ENCODE results near the gene OLFML2A. TPM values are rescaled to one million over a fixed set of nuclear protein-coding genes. Genes with fewer than 3 reads are reported as not detected.
A peak's percentile ranks its signal among the peaks of the same experiment; 100 is the strongest.

OLFML2A gene
- total RNA-seq, 1 donor from 2014 or later: 148 TPM

GRCh38 chr9:124762633-124763032, 14.3 kb upstream of the OLFML2A start:
- Histone ChIP-seq H3K9me3 (ENCODE audit: insufficient read depth, low read depth, low read length) (no peaks in the 10 kb centered on the region), H3K4me2 (ENCODE audit: low read length) (no peak overlapping the region), H4K20me1 (ENCODE audit: insufficient read depth, low read length) (no peaks in the 10 kb centered on the region), H3K27me3 (ENCODE audit: insufficient read depth, low read length) (peaks cover 22% of the 10 kb centered on the region), H3K4me1 (ENCODE audit: insufficient read depth, low read length) (no peaks in the 10 kb centered on the region), H3K27ac (ENCODE audit: low read depth, low read length) (no peak overlapping the region), H3K79me2 (ENCODE audit: insufficient read depth, low read length) (no peaks in the 10 kb centered on the region), H3K4me3 (ENCODE audit: insufficient read depth, low read depth, low read length) (no peak overlapping the region), H3K36me3 (ENCODE audit: insufficient read depth, low read length) (no peaks in the 10 kb centered on the region), H3K9ac (ENCODE audit: low read length) (no peak overlapping the region), H2AFZ (ENCODE audit: low read depth, low read length) (no peak overlapping the region)
- Mint-ChIP-seq H3K4me1 (ENCODE audit: low read depth, unreplicated experiment) (peaks cover 54% of the 10 kb centered on the region), H3K9me3 (ENCODE audit: unreplicated experiment) (no peaks in the 10 kb centered on the region), H3K27ac (ENCODE audit: unreplicated experiment) (no peak overlapping the region), H3K36me3 (ENCODE audit: low read depth, unreplicated experiment) (peaks cover 2% of the 10 kb centered on the region), H3K27me3 (ENCODE audit: low read depth, unreplicated experiment) (no peaks in the 10 kb centered on the region), H3K4me3 (ENCODE audit: unreplicated experiment) (no peak overlapping the region)
- DNase-seq (ENCODE audit: low read depth) (no peak), FAIRE-seq (no peak)
- TF ChIP-seq EZH2 (IDR thresholded peaks at IDR 0.05; ENCODE audit: insufficient read depth, low read length) (no peak), CTCF (IDR thresholded peaks at IDR 0.05; ENCODE audit: insufficient read depth, low read depth, low read length) (no peak)

- Mint-ChIP-seq H3K36me3 (ENCODE audit: low read depth, unreplicated experiment) (peaks cover 2% of the 10 kb centered on the region), H3K9me3 (ENCODE audit: unreplicated experiment) (no peaks in the 10 kb centered on the region), H3K27me3 (ENCODE audit: low read depth, unreplicated experiment) (no peaks in the 10 kb centered on the region), H3K27ac (ENCODE audit: unreplicated experiment) (no peak overlapping the region), H3K4me1 (ENCODE audit: low read depth, unreplicated experiment) (peaks cover 40% of the 10 kb centered on the region), H3K4me3 (ENCODE audit: unreplicated experiment) (no peak overlapping the region)
- Histone ChIP-seq H3K4me2 (ENCODE audit: low read length) (no peak overlapping the region), H3K79me2 (ENCODE audit: insufficient read depth, low read length) (no peaks in the 10 kb centered on the region), H4K20me1 (ENCODE audit: insufficient read depth, low read length) (peaks cover 19% of the 10 kb centered on the region), H3K27me3 (ENCODE audit: insufficient read depth, low read length) (peaks cover 44% of the 10 kb centered on the region), H3K9me3 (ENCODE audit: insufficient read depth, low read depth, low read length) (no peaks in the 10 kb centered on the region), H3K4me1 (ENCODE audit: insufficient read depth, low read length) (peaks cover 6% of the 10 kb centered on the region), H3K9ac (ENCODE audit: low read length) (no peak overlapping the region), H2AFZ (ENCODE audit: low read depth, low read length) (no peak overlapping the region), H3K4me3 (ENCODE audit: insufficient read depth, low read depth, low read length) (no peak overlapping the region), H3K27ac (ENCODE audit: low read depth, low read length) (no peak overlapping the region), H3K36me3 (ENCODE audit: insufficient read depth, low read length) (no peaks in the 10 kb centered on the region)
- FAIRE-seq (no peak), DNase-seq (ENCODE audit: low read depth) (no peak)
- no peak for TF ChIP-seq EZH2 (IDR thresholded peaks at IDR 0.05; ENCODE audit: insufficient read depth, low read length)
- TF ChIP-seq CTCF (IDR thresholded peaks at IDR 0.05; ENCODE audit: insufficient read depth, low read depth, low read length): peak; percentile 22
These were observed 12.0 kb upstream of the OLFML2A start for GRCh38 chr9:124764774-124765438.

- no peaks in the 10 kb centered on the region for H3K27me3 Mint-ChIP-seq (ENCODE audit: low read depth, unreplicated experiment)
- no peak overlapping the region for H2AFZ ChIP-seq (ENCODE audit: low read depth, low read length)
- no peak overlapping the region for H3K4me2 ChIP-seq (ENCODE audit: low read length)
- H4K20me1 ChIP-seq (ENCODE audit: insufficient read depth, low read length): peaks cover 22% of the 10 kb centered on the region
- H3K79me2 ChIP-seq (ENCODE audit: insufficient read depth, low read length): no peaks in the 10 kb centered on the region
- H3K27me3 ChIP-seq (ENCODE audit: insufficient read depth, low read length): peaks cover 49% of the 10 kb centered on the region
- DNase-seq (ENCODE audit: low read depth): no peak
- H3K27ac ChIP-seq (ENCODE audit: low read depth, low read length): no peak overlapping the region
- no peak for TF ChIP-seq CTCF (IDR thresholded peaks at IDR 0.05; ENCODE audit: insufficient read depth, low read depth, low read length)
- H3K9me3 ChIP-seq (ENCODE audit: insufficient read depth, low read depth, low read length): no peaks in the 10 kb centered on the region
- no peak overlapping the region for H3K4me3 ChIP-seq (ENCODE audit: insufficient read depth, low read depth, low read length)
- peaks cover 11% of the 10 kb centered on the region for H3K4me1 ChIP-seq (ENCODE audit: insufficient read depth, low read length)
- H3K36me3 ChIP-seq (ENCODE audit: insufficient read depth, low read length): no peaks in the 10 kb centered on the region
- H3K9me3 Mint-ChIP-seq (ENCODE audit: unreplicated experiment): no peaks in the 10 kb centered on the region
- no peak overlapping the region for H3K9ac ChIP-seq (ENCODE audit: low read length)
- no peak overlapping the region for H3K27ac Mint-ChIP-seq (ENCODE audit: unreplicated experiment)
- H3K4me1 Mint-ChIP-seq (ENCODE audit: low read depth, unreplicated experiment): peaks cover 40% of the 10 kb centered on the region
- no peak overlapping the region for H3K4me3 Mint-ChIP-seq (ENCODE audit: unreplicated experiment)
- H3K36me3 Mint-ChIP-seq (ENCODE audit: low read depth, unreplicated experiment): peaks cover 2% of the 10 kb centered on the region
- no peak for FAIRE-seq
These were observed 11.5 kb upstream of the OLFML2A start for GRCh38 chr9:124765439-124765835.
